Fibroblast of skin of right quadriceps (primary cell): Measurements from ENCODE around the gene TEX101.

Experiments used
- DNase-seq: peaks from one replicate; pipeline ENCODE4 v3.0.0-alpha.2; 2013

The TEX101 gene

DNA sequence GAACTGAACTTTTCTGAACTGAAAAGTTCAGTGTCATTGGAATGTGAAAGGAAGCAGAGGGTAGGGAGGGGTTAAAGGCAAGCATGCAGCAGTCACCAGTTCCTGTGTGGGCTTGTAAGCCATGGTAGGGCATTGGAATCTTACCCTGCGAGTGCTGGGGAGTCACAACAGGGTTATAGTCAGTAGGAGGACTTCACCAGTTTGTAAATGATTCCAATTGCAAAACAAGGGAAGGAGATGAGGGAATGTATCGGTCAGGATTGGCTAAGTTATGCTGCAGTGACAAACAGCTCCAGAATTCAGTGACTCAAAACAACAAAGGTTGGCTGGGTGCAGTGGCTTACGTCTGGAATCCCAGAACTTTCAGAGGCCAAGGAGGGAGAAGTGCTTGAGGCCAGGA lies 37.9 kb downstream of the TEX101 start:
- DNase-seq: no peak

DNA sequence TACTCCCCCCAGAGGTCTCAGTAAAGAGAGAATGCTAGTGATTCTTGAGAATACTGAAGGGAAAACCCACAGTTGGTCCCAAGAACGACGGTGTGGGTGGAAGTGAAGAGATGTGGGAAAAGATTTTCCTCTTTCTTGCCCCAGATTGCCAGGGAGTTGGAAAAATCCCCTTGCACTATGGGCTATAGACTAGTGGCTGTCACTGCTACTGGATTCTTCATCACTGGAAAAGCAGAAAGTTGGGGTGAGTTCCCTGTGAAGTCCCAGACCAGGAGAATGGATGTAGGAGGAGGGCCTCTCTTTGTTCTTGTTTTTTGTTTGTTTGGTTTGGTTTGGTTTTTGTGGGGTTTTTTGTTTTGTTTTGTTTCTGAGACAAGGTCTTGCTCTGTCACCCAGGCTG lies 39.3 kb downstream of the TEX101 start:
- no peak for DNase-seq

DNA sequence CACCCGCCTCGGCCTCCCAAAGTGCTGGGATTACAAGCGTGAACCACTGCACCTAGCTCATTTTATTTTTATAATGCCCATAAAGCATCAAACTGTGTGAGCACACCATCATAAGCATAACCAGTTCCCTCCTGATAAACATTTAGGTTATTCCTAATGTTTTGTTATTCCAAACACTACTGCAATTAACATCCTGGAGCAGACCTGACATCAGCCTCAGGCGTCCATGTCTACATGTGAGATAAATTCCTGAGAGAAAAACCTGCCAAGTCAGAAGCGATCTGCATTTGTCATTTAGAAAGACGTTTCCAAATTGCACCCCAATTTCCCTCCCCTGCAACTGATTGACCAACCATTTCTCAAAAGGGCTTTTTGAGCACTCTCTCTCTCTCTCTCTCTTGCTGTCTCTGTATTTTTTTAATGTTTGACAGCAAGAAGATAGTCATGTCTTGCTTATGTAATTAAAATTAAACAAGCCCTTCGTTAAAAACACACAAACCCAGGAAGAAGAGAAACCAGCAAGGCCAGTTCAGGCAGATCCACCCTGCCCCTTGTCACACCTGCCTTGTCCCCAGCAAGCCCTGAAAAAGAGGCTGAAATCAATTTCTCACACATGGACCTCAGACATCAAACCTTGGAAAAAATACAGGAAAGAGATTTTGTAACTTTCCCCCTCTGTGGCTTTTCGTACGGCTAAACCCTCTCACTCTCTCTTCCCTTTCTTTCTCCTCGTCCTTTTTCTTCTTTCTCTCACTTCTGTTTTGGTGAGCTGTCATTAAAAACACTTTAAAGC lies 40.8 kb downstream of the TEX101 start:
- DNase-seq: no peak

DNA sequence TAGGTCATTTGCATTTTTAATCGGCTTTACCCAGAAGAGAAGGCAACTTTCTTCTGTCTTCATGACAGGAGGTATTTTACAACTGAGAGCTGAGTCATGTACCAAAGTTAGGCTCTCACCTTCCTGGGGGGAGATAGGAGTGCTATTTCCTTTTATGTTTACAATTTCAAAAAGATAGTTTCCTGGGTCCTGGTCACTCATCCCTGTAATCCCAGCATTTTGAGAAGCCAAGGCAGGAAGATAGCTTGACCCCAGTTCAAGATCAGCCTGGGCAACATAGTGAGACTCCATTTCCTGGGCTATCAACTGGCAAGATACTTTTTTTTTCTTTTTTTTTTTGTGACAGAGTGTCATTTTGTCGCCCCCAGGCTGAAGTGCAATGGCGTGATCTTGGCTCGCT lies 43.1 kb downstream of the TEX101 start:
- DNase-seq: no peak

DNA sequence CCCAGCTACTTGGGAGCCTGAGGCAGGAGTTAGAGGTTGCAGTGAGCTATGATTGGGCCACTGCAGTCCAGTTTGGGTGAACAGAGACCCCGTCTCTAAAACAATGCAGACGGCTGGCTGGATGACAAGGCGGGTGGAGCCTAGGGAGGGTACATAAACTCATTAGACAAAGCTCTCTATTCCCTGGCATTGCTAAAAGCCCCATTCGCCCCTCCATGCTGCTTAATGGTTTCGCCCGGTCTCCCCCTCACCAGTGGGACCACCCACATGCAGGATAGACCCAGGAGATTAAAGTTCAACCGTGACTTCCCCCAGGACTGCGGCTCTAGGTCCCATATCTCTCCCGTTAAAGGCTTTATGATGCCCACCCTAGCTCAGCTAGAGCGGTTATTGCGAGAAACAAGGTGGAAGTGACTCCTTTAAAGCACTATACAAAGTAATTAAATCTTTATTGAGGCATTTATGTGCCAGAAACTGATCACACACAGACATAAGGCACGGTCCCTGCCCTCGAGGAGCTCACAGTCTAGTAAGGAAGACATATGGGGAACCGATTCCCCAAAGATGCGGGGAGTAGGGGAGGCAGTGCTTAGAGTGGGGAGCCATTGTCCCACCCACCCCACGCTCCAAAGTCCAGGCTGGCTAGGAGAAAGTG lies 45.8 kb downstream of the TEX101 start:
- no peak for DNase-seq

DNA sequence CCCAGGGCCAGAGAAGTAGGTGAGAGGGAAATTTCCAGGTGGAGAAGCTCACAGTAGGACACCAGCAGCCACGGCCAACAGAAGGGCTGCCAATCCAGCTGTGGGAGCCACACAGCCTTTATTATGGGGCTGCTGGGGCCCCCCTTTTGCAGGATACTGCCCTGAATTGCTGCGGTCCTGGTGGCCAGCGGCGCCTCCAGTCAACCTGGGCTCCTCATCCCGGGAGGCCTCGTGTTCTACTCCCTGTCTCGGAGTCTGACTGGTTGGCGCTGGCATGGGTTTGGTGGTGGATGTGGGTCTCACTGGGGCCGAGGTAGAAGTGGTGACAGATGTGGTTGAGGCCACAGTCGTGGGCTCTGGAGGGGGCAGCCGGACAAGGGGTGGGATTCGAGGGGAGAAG lies 46.6 kb downstream of the TEX101 start:
- DNase-seq: no peak

DNA sequence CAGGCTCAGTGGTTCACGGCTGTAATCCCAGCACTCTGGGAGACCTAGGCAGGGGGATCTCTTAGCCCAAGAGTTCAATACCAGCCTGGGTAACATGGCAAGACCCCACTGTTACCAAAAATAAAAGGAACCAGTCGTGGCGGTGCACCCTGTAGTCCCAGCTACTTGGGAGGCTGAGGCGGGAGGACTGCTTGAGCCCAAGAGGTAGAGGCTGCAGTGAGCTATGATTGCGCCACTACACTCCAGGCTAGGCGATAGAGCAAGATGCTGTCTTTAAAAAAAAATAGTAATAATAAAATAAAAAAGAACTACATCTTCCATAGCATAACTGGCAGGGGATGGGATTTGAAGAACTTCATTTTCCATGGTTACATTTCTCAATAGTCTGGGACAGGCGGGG lies 47.7 kb downstream of the TEX101 start:
- DNase-seq: no peak

DNA sequence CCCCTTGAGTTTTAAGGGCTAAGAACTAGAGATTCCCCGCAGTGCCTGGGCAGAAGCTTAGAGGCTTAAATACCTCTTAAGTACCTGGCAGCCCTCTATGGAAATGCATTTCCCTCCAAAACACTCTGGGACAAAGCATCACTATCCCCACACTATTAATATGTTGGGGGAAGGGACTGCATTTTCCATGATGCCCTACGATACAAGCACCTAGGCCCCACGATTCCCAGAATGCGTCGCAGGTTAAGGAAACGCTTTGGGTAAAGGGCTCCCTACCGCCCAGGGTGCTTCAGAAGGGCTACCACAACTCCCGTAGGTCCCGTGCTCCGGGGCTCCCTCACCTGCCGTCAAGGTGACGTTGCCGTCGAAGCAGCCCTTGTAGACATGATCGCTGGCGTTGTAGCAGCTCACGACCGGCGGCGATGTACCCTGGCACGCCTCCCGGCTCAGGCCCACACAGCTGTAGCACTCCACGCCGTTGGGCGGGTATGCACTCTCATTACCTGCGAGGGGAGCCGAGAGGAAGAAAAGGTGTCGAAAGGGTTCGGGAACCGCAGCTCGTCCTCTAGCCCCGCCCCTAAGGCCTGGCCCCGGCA lies 48.2 kb downstream of the TEX101 start:
- DNase-seq: no peak

DNA sequence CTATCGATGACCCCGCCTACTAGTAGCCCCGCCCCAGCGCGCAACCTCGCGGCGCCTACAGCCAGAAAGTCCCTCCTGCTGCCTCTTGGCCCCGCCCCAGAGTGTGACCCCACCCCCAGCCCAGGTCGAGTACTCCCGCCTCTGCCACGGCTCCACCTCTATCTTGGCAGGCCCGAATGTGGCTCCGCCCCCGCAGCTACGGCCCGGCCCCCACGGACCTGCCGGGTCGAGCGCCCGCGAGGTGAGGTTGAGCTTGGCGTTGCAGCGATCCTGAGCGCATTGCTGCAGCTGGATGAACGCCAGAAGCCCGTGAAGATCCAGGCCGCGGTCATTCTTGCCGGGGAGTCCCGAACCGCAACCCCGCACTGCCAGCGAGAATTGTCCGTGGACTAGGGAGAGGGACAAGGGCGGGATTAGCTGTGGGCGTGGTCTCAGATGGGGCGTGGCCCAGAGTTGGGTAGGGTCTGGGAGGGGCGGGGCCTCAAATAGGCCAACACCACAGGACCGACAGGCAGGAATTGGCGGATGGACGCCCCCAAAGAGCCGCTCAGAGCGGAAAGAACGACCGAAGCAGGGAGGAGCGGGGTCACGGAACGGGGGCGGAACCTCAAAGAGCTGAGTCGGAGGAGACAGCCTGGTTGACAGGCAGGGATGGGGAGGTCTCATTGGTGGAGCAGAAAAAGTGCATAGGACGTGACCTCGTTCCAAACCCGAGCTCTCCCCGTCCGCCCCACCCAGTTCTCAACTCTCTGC lies 48.9 kb downstream of the TEX101 start:
- DNase-seq: peak; percentile 89

DNA sequence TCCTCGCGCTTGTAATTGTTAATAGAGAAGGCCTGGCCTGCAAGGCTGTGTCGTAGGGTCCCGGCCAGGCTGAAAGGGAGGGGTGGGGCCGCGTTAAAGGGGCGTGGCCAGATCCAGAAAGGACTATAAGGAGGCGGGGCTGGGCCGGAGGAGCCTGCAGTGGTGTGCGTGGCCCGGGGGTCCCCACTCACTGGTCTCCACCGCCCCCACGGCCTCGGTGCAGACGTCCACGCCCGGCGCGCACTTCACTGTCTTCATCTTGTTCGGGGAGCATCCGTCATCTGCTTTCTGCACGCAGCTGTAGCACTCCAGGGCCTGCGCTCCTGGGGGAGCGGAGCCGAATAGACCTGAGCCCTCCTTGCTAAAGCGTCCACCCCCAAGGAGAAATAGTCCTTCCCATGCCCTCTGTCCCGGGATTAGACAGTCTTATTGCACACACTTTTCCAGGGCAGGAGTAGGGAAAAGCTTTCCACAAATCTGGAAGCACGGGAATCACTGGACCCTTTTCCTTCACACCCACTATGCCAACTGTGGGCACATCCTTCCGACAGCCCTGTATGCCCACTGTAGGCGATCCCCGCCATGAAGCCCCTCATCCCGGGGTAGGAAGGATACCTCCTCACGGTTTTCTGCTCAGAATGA lies 49.6 kb downstream of the TEX101 start:
- no peak for DNase-seq

DNA sequence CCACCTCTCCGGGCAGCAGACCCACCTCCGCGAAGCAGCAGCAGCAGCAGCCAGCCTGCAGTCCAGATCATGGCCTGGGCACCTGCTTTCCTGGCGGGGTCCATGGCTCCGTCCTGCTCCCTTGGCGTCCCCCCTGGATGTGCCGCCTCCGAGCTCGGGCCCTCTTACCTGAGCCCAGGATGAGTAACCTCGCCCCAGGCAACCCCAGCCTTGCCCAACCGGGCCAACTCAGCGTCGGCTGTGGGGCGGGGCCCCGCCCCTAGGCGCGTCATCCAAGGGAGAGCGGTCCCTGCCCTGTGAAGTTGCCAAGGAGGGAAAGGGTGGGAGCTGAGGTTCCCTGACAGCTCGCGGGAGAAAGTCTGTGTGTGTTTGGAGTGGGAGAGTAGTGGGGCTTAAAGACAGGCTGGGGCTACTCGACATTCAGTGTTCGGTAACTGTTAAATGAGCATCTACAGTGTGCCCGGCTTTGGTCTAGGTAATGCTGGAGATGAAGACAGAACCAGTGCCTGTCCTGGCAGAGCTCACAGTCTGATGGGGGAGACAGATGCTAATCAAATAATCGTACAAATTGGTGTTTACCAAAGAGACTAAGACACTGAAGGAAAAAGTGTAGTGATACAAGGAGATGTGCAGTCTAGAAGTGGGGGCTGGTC lies 50.9 kb downstream of the TEX101 start, which contains the start of gene LYPD3:
Gene LYPD3 (minus strand): TSS at position 141 of the 653 bp plus-strand sequence. CDS start 37 bp downstream, at position 104.
- peak; percentile 11 for DNase-seq

DNA sequence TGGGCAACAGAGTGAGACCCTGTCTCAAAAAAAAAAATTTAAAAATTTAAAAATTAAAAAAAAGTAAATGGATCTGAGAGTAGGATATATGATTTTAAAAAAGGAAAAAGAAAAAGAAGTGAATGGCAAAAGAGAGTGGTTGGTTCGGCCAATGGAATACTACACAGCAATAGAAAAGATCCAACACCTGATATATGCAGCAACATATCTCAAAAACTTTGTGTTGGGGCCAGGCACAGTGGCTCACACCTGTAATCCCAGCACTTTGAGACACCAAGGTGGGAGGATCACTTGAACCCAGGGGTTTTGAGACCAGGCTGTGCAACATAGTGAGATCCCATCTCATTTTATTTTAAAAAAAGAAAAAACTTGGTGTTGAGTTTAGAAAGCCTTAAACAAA lies 52.1 kb downstream of the TEX101 start:
- DNase-seq: no peak

DNA sequence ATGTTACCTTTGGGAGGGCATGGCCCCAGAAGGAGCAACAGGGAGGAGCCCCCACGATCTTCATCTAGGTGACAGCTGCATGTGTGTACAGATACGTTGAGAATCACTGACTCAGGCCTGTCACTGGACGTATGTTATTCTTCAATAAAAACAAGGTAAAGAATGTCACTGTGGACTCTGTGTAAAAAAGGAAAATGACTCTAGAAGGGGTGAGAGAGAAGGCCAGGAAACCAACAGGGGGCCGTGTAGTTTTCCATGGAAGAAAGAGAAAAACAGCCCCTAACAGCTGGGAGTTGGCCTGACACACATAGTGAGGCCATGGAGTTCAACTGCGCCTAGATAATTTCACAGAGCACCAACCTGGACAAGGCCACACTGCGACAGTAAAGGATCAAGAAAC lies 52.6 kb downstream of the TEX101 start:
- no peak for DNase-seq

DNA sequence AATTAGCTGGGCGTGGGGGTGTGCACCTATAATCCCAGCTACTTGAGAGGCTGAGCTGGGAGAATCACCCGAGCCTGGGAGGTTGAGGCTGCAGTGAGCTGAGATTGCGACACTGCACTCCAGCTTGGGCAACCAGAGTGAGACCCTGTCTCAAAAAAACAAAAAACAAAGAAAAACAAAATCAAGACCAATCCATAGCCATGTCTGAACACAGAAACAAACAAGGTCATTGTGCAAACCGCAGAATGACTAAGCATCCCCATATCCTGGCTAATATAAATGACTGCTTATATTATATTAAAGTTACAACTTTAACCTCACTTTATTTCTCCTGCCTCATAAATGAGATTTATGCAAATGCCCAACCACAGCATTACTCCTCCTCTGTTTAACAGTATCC lies 53.0 kb downstream of the TEX101 start:
- no peak for DNase-seq
